A549 (cell line): ENCODE measurements around the gene LAIR1. TPM values are rescaled to one million over a fixed set of nuclear protein-coding genes. Genes with fewer than 3 reads are reported as not detected.

Source experiments
- ATAC-seq, 2 experiments: fragments of 200-7000 bp in 1 of 2; fragments of >200 bp in 1 of 2; cut with Nextera tagmentation in 1 of 2; cut with Tn5 transposase in 1 of 2; 3 replicates each; pipeline versions ENCODE4 v1.8.0 to v1.9.1; 2018 to 2020; ENCODE audit warnings: mild to moderate bottlenecking in 1 of 2, moderate library complexity in 1 of 2
- CTCF ChIA-PET: fragments of 300-600 bp; sonication (Branson Sonifier 250); formaldehyde crosslinking; extraction: SDS; loops from one replicate; lab custom pipeline; 2021; ENCODE audit warnings: antibody characterized with exemption, inconsistent platforms; lab: Yijun Ruan, JAX
- POLR2A ChIA-PET: fragments of 350-600 bp; formaldehyde crosslinking; extraction: SDS; loops from one replicate; lab custom pipeline; 2021; ENCODE audit warnings: antibody characterized with exemption, inconsistent platforms; lab: Yijun Ruan, JAX
- DNase-seq, 2 experiments: peaks; one replicate each; pipeline versions ENCODE4 v3.0.0 to v3.0.0-alpha.2; 2011 to 2016; ENCODE audit warnings: low read depth in 1 of 2, low spot score in 1 of 2
- FAIRE-seq: peaks from 2 replicates; lab custom pipeline; 2011; peaks lifted over from hg19 to GRCh38; lab: Jason Lieb, UNC
- H3K27ac ChIP-seq, 2 experiments: fragments of >200 bp; sonication (Bioruptor Twin); formaldehyde crosslinking; 3 replicates each; pipeline ENCODE4 v1.5.1; 2016 to 2017
- H3K4me1 ChIP-seq: fragments of >200 bp; sonication (Bioruptor Twin); formaldehyde crosslinking; 3 replicates; pipeline ENCODE4 v1.6.1; 2016
- H3K4me2 ChIP-seq: fragments of >200 bp; sonication (Bioruptor Twin); formaldehyde crosslinking; 3 replicates; pipeline ENCODE4 v1.6.1; 2016
- H3K4me3 ChIP-seq: fragments of >200 bp; sonication (Bioruptor Twin); formaldehyde crosslinking; 3 replicates; pipeline ENCODE4 v1.5.1; 2016
- H3K9me3 ChIP-seq: fragments of >200 bp; sonication (Bioruptor Twin); formaldehyde crosslinking; 3 replicates; pipeline ENCODE4 v1.6.1; 2016
- BHLHE40 ChIP-seq: IDR thresholded peaks from 2 replicates; pipeline ENCODE4 v1.6.1; 2012; ENCODE audit warnings: low read depth, low read length, inconsistent platforms
- CBX2 ChIP-seq: fragments of 200-600 bp; sonication (generic); IDR thresholded peaks from 2 replicates; pipeline ENCODE4 v1.6.1; 2016; ENCODE audit warnings: low read depth, mild to moderate bottlenecking, borderline replicate concordance
- CEBPB ChIP-seq, 2 experiments: fragments of >200 bp in 1 of 2; sonication (Bioruptor Twin) in 1 of 2; formaldehyde crosslinking in 1 of 2; IDR thresholded peaks; 2 replicates each; pipeline ENCODE4 v1.6.1; 2012 to 2016
- CHD4 ChIP-seq: fragments of 200-600 bp; sonication (generic); IDR thresholded peaks from 2 replicates; pipeline ENCODE4 v1.6.1; 2016; ENCODE audit warnings: antibody characterized with exemption, mild to moderate bottlenecking, borderline replicate concordance
- FOSB ChIP-seq: fragments of 250-450 bp; sonication (Bioruptor Pico); IDR thresholded peaks from 2 replicates; pipeline ENCODE4 v1.5.0; 2020; ENCODE audit warnings: mild to moderate bottlenecking, moderate library complexity
- GATA3 ChIP-seq: IDR thresholded peaks from 2 replicates; pipeline ENCODE4 v1.6.1; 2012; ENCODE audit warnings: borderline replicate concordance
- HEYL ChIP-seq: fragments of 250-450 bp; sonication (Bioruptor Pico); IDR thresholded peaks from 2 replicates; pipeline ENCODE4 v1.8.0; 2021; ENCODE audit warnings: mild to moderate bottlenecking, moderate library complexity
- HOXA7 ChIP-seq: fragments of 250-450 bp; sonication (Bioruptor Pico); IDR thresholded peaks from 2 replicates; pipeline ENCODE4 v1.5.0; 2020; ENCODE audit warnings: mild to moderate bottlenecking, moderate library complexity
- HOXB13 ChIP-seq: fragments of 250-450 bp; sonication (Bioruptor Pico); IDR thresholded peaks from 2 replicates; pipeline ENCODE4 v1.5.0; 2020; ENCODE audit warnings: low read depth, mild to moderate bottlenecking, moderate library complexity
- KDM1A ChIP-seq: fragments of 200-600 bp; sonication (generic); IDR thresholded peaks from 2 replicates; pipeline ENCODE4 v1.6.1; 2016; ENCODE audit warnings: low read depth, mild to moderate bottlenecking
- KDM5A ChIP-seq: fragments of 200-600 bp; sonication (generic); IDR thresholded peaks from 2 replicates; pipeline ENCODE4 v1.6.1; 2016; ENCODE audit warnings: antibody characterized with exemption, mild to moderate bottlenecking
- MAFK ChIP-seq: fragments of 450-650 bp; IDR thresholded peaks from 2 replicates; pipeline ENCODE4 v1.6.1; 2014; ENCODE audit not compliant: partially characterized antibody
- MYC ChIP-seq: IDR thresholded peaks from 2 replicates; pipeline ENCODE4 v1.6.1; 2012; ENCODE audit warnings: mild to moderate bottlenecking, inconsistent platforms, low read length, improper control_type of control experiment, borderline replicate concordance
- NFE2L2 ChIP-seq: fragments of 150-350 bp; conservative IDR thresholded peaks from 2 replicates; pipeline ENCODE4 v1.6.1; 2014; ENCODE audit warnings: low read length
- RAD21 ChIP-seq, 2 experiments: fragments of >200 bp in 1 of 2; sonication (Bioruptor Twin) in 1 of 2; formaldehyde crosslinking in 1 of 2; IDR thresholded peaks in 1 of 2; conservative IDR thresholded peaks in 1 of 2; 2 replicates in 1 of 2; 3 replicates in 1 of 2; pipeline ENCODE4 v1.6.1; 2012 to 2018; ENCODE audit warnings: inconsistent platforms in 1 of 2
- RARB ChIP-seq: fragments of 250-450 bp; sonication (Bioruptor Pico); IDR thresholded peaks from 2 replicates; pipeline ENCODE4 v1.8.0; 2021; ENCODE audit warnings: mild to moderate bottlenecking, moderate library complexity
- SMC3 ChIP-seq: fragments of >200 bp; sonication (Bioruptor Twin); formaldehyde crosslinking; IDR thresholded peaks from 3 replicates; pipeline ENCODE4 v1.6.1; 2018; ENCODE audit warnings: inconsistent platforms
- SREBF2 ChIP-seq: fragments of 450-650 bp; IDR thresholded peaks from 2 replicates; pipeline ENCODE4 v1.6.1; 2014; ENCODE audit warnings: mild to moderate bottlenecking, moderate library complexity
- WGBS: methylation state at CpG from one replicate; pipeline ENCODE4 v1.1.6; 2017; ENCODE audit errors: missing lambda C conversion rate; 5-methylcytosine and 5-hydroxymethylcytosine counted together
- polyA plus RNA-seq, 4 experiments: library from polyadenylated mRNA; depleted of rRNA in 3 of 4; stranded (reverse); fragments of >200 nt; fragmentation: RNase III in 1 of 4; extraction: RNeasy Plus Mini Kit Qiagen cat#74134 plus additional on column Dnase treatment in 1 of 4; gene quantifications; 2 replicates in 3 of 4; 3 replicates in 1 of 4; pipeline ENCODE4 v1.2.3, GENCODE V29; 2011 to 2017
- TF ChIP-seq, protein P1 (sequence below): fragments of >200 bp; sonication (Bioruptor Twin); formaldehyde crosslinking; IDR thresholded peaks from 3 replicates; pipeline ENCODE4 v1.5.1; 2016
- TF ChIP-seq, protein P2 (sequence below): IDR thresholded peaks from 2 replicates; pipeline ENCODE4 v1.6.1; 2012; ENCODE audit warnings: low read depth, borderline replicate concordance

LAIR1 gene
- polyA plus RNA-seq, 2 of the 4 experiments (the other 2 are of a cell fraction): not detected

DNA sequence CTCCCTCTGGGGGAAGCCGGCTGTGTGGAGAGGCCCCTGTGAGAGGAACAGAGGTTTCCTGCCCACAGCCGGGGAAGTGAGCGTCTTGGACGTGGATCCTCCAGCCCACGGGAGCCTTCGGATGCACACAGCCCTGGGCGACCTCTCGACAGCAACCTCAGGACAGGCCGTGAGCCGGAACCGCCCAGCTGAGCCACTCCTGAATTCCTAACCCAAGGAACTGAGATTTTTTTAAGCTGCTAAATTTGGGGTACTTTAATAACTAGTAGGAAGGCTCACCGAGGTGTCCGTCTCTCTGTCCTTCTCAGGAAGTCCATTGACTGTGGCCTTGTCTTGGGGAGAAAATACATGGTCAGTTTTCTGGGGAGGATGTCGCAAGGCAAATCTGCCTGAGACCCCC is 9.1 kb downstream of the LAIR1 start:
- no peak for FAIRE-seq

GRCh38 chr19:54354761-54355160 is 10.0 kb downstream of the LAIR1 start:
- CTCF ChIA-PET: interaction anchor here (1.0 to 1.6 kb wide), 3 partner anchors 30 to 186 kb away, joined by 3 to 4 read pairs (median 4); no protein-coding TSS in a partner anchor
- H3K27ac ChIP-seq: no peak overlapping the region

More for the DNA sequence above, 9.1 kb downstream of the LAIR1 start:
- CTCF ChIA-PET: interaction anchor here (0.7 to 1.6 kb wide), 4 partner anchors 31 to 188 kb away, joined by 3 to 7 read pairs (median 4); no protein-coding TSS in a partner anchor
- ATAC-seq (no peak), DNase-seq (no peak)
- Histone ChIP-seq H3K27ac (no peak overlapping the region), H3K4me2 (no peak overlapping the region), H3K4me3 (no peak overlapping the region), H3K9me3 (no peaks in the 10 kb centered on the region), H3K4me1 (no peaks in the 10 kb centered on the region)
- POLR2A ChIA-PET: no interaction called here
- TF ChIP-seq RARB (CRISPR knock-in tag) (no peak), FOSB (CRISPR knock-in tag) (no peak)
- 58% methylated on average over 14 of the region's 14 CpGs for WGBS

DNA sequence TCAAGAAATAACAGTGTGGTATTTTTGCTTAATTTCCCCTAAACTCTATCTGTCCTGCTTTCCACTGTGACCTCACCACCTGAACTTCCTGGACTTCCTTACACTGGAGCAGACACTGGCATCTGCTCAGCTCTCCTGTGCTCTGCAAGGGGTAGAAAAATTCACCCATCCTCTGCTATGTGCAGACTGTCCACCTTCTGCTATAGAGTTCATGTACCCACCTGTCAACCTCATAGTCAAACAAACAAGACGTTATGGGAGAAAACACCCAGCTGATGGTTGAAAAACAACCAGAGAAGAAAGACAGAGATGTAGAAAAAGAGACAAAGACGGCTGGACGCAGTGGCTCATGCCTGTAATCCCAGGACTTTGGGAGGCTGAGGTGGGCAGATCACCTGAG is 12.2 kb downstream of the LAIR1 start:
- H3K27ac ChIP-seq: no peak overlapping the region
- H3K9me3 ChIP-seq: no peaks in the 10 kb centered on the region
- H3K4me3 ChIP-seq: no peak overlapping the region
- no peak for DNase-seq
- WGBS: 20% methylated on average over 3 of the region's 3 CpGs
- no peak for TF ChIP-seq GATA3
- TF ChIP-seq HOXA7 (CRISPR knock-in tag): no peak
- TF ChIP-seq SREBF2: no peak
- TF ChIP-seq MYC: no peak
- TF ChIP-seq, protein P1, sequence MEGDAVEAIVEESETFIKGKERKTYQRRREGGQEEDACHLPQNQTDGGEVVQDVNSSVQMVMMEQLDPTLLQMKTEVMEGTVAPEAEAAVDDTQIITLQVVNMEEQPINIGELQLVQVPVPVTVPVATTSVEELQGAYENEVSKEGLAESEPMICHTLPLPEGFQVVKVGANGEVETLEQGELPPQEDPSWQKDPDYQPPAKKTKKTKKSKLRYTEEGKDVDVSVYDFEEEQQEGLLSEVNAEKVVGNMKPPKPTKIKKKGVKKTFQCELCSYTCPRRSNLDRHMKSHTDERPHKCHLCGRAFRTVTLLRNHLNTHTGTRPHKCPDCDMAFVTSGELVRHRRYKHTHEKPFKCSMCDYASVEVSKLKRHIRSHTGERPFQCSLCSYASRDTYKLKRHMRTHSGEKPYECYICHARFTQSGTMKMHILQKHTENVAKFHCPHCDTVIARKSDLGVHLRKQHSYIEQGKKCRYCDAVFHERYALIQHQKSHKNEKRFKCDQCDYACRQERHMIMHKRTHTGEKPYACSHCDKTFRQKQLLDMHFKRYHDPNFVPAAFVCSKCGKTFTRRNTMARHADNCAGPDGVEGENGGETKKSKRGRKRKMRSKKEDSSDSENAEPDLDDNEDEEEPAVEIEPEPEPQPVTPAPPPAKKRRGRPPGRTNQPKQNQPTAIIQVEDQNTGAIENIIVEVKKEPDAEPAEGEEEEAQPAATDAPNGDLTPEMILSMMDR: no peak
- TF ChIP-seq CBX2: no peak
- no peak for TF ChIP-seq MAFK
- TF ChIP-seq SMC3: no peak
- TF ChIP-seq KDM5A: no peak
- TF ChIP-seq HEYL (CRISPR knock-in tag): no peak
- TF ChIP-seq HOXB13 (CRISPR knock-in tag): no peak
- no peak for TF ChIP-seq CEBPB (IDR thresholded peaks at IDR 0.05)
- no peak for TF ChIP-seq CHD4
- no peak for TF ChIP-seq KDM1A
- no peak for TF ChIP-seq BHLHE40
- POLR2A ChIA-PET: no interaction called here
- FAIRE-seq: no peak
- no peaks in the 10 kb centered on the region for H3K4me1 ChIP-seq
- CTCF ChIA-PET: interaction anchor here (2.0 kb wide), 1 partner anchor 38 kb away, joined by 12 read pairs; no protein-coding TSS in a partner anchor
- no peak for ATAC-seq
- H3K4me2 ChIP-seq: no peak overlapping the region

More at GRCh38 chr19:54354761-54355160, 10.0 kb downstream of the LAIR1 start:
- Histone ChIP-seq H3K9me3 (no peaks in the 10 kb centered on the region), H3K4me3 (no peak overlapping the region), H3K4me1 (no peaks in the 10 kb centered on the region), H3K4me2 (no peak overlapping the region)
- FAIRE-seq (no peak), ATAC-seq (no peak), DNase-seq (no peak)
- POLR2A ChIA-PET: no interaction called here
- WGBS: 4% methylated on average over 3 of the region's 3 CpGs
- TF ChIP-seq, protein P2, sequence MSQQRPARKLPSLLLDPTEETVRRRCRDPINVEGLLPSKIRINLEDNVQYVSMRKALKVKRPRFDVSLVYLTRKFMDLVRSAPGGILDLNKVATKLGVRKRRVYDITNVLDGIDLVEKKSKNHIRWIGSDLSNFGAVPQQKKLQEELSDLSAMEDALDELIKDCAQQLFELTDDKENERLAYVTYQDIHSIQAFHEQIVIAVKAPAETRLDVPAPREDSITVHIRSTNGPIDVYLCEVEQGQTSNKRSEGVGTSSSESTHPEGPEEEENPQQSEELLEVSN: no peak
- TF ChIP-seq NFE2L2 (no peak), RAD21 (conservative IDR thresholded peaks at IDR 0.05 in 1 of 2, IDR thresholded peaks at IDR 0.05 in 1 of 2) (no peak), SREBF2 (no peak)
